Endodermal cell (in vitro differentiated cells): ENCODE measurements around the gene CYP2W1. TPM values are rescaled to one million over a fixed set of nuclear protein-coding genes. Genes with fewer than 3 reads are reported as not detected.

ENCODE experiments used
- DNase-seq: peaks from one replicate; pipeline ENCODE4 v3.0.0-alpha.2; 2017
- H3K27ac ChIP-seq: 2 replicates; pipeline ENCODE4 v1.5.1; 2013; ENCODE audit warnings: mild to moderate bottlenecking, low read depth, low read length, moderate library complexity
- H3K27me3 ChIP-seq: 2 replicates; pipeline ENCODE4 v1.6.1; 2013; ENCODE audit warnings: mild to moderate bottlenecking, low read length, moderate library complexity; ENCODE audit not compliant: insufficient read depth, control insufficient read depth, poor library complexity, severe bottlenecking
- H3K36me3 ChIP-seq: 2 replicates; pipeline ENCODE4 v1.7.0; 2013; ENCODE audit warnings: mild to moderate bottlenecking, low read length, moderate library complexity; ENCODE audit not compliant: control insufficient read depth, insufficient read depth
- H3K4me1 ChIP-seq: one replicate; pipeline ENCODE4 v1.7.0; 2013; ENCODE audit warnings: low read length; ENCODE audit not compliant: control insufficient read depth, insufficient read depth
- H3K4me3 ChIP-seq: 2 replicates; pipeline ENCODE4 v1.5.1; 2013; ENCODE audit warnings: mild to moderate bottlenecking, low read length, moderate library complexity
- H3K9ac ChIP-seq: 2 replicates; pipeline ENCODE4 v1.6.1; 2013; ENCODE audit warnings: mild to moderate bottlenecking, low read length, moderate library complexity; ENCODE audit not compliant: poor library complexity, severe bottlenecking; ENCODE audit errors: extremely low read depth
- H3K9me3 ChIP-seq: 2 replicates; pipeline ENCODE4 v1.6.1; 2013; ENCODE audit warnings: mild to moderate bottlenecking, low read length, moderate library complexity; ENCODE audit not compliant: control insufficient read depth
- H3K27ac Mint-ChIP-seq: 2 replicates; pipeline ENCODE4 v1.8.0; 2020; ENCODE audit warnings: mixed read lengths
- H3K27me3 Mint-ChIP-seq: 2 replicates; pipeline ENCODE4 v1.8.0; 2021; ENCODE audit warnings: mild to moderate bottlenecking, mixed read lengths; ENCODE audit not compliant: insufficient read depth
- H3K36me3 Mint-ChIP-seq: 2 replicates; pipeline ENCODE4 v1.8.0; 2020; ENCODE audit warnings: low read depth, mixed read lengths
- H3K4me1 Mint-ChIP-seq: 2 replicates; pipeline ENCODE4 v1.8.0; 2020; ENCODE audit warnings: mixed read lengths
- H3K4me3 Mint-ChIP-seq: 2 replicates; pipeline ENCODE4 v1.8.0; 2020; ENCODE audit warnings: mild to moderate bottlenecking, moderate library complexity, mixed read lengths
- H3K9me3 Mint-ChIP-seq: 2 replicates; pipeline ENCODE4 v1.8.0; 2020; ENCODE audit warnings: mild to moderate bottlenecking, mixed read lengths
- CTCF ChIP-seq: fragments of 200-600 bp; sonication (generic); conservative IDR thresholded peaks from 2 replicates; pipeline ENCODE4 v1.5.0; 2021; ENCODE audit warnings: antibody characterized with exemption, mild to moderate bottlenecking
- WGBS, 2 experiments: methylation state at CpG; one replicate each; pipeline versions ENCODE4 v1.1.5 to v1.1.7; 2013; ENCODE audit warnings: missing lambda C conversion rate in 2 of 2, mixed read lengths in 1 of 2; ENCODE audit not compliant: insufficient coverage in 1 of 2, insufficient read length in 1 of 2; 5-methylcytosine and 5-hydroxymethylcytosine counted together
- total RNA-seq, 2 donors: library from RNA; stranded (reverse); fragmentation: NEBNext Ultra II Directional in 1 of 2; extraction: Animal tissue kit (Norgen Biotek cat#: 25700) in 1 of 2; gene quantifications; 2 replicates in 1 of 2; 3 replicates in 1 of 2; pipeline ENCODE4 v1.2.1, GENCODE V29; 2021

The CYP2W1 gene
- total RNA-seq, 2 donors from 2014 or later, result not detected

GRCh38 chr7:996079-996872 lies 13.3 kb downstream of the CYP2W1 start:
- DNase-seq, result no peak
- H3K4me1 ChIP-seq, result no peaks in the 10 kb centered on the region
- no peak for TF ChIP-seq CTCF
- H3K27me3 ChIP-seq, result no peaks in the 10 kb centered on the region
- peaks cover 7% of the 10 kb centered on the region for H3K36me3 Mint-ChIP-seq
- no peaks in the 10 kb centered on the region for H3K9me3 Mint-ChIP-seq
- no peaks in the 10 kb centered on the region for H3K27me3 Mint-ChIP-seq
- no peak overlapping the region for H3K4me3 ChIP-seq
- WGBS, 2 experiments, result 95 to 97% methylated on average over 27 to 38 of the region's 38 CpGs
- H3K27ac ChIP-seq, result no peak overlapping the region
- no peak overlapping the region for H3K27ac Mint-ChIP-seq
- no peaks in the 10 kb centered on the region for H3K4me1 Mint-ChIP-seq
- peaks cover 9% of the 10 kb centered on the region for H3K36me3 ChIP-seq
- H3K9ac ChIP-seq, result no peak overlapping the region
- H3K9me3 ChIP-seq, result no peaks in the 10 kb centered on the region
- H3K4me3 Mint-ChIP-seq, result no peak overlapping the region

- Mint-ChIP-seq H3K9me3 (no peaks in the 10 kb centered on the region), H3K4me3 (no peak overlapping the region), H3K27ac (no peak overlapping the region), H3K36me3 (peaks cover 7% of the 10 kb centered on the region), H3K4me1 (no peaks in the 10 kb centered on the region), H3K27me3 (no peaks in the 10 kb centered on the region)
- H3K27ac ChIP-seq, result no peak overlapping the region
- H3K4me1 ChIP-seq, result no peaks in the 10 kb centered on the region
- H3K9ac ChIP-seq, result no peak overlapping the region
- no peaks in the 10 kb centered on the region for H3K9me3 ChIP-seq
- no peaks in the 10 kb centered on the region for H3K27me3 ChIP-seq
- H3K4me3 ChIP-seq, result no peak overlapping the region
- TF ChIP-seq CTCF, result peak; percentile 43
- H3K36me3 ChIP-seq, result peaks cover 9% of the 10 kb centered on the region
- WGBS, 2 experiments, result 89 to 91% methylated on average over 36 to 45 of the region's 45 CpGs
- DNase-seq, result peak; percentile 75
Observed at GRCh38 chr7:997404-998395, 14.7 kb downstream of the CYP2W1 start.

GRCh38 chr7:999149-999879 lies 16.3 kb downstream of the CYP2W1 start:
- no peak for DNase-seq
- Mint-ChIP-seq H3K36me3 (peaks cover 7% of the 10 kb centered on the region), H3K4me3 (no peak overlapping the region), H3K27ac (no peak overlapping the region), H3K27me3 (no peaks in the 10 kb centered on the region), H3K4me1 (no peaks in the 10 kb centered on the region), H3K9me3 (no peaks in the 10 kb centered on the region)
- H3K9ac ChIP-seq, result no peak overlapping the region
- H3K4me3 ChIP-seq, result no peak overlapping the region
- H3K36me3 ChIP-seq, result peaks cover 9% of the 10 kb centered on the region
- no peak for TF ChIP-seq CTCF
- peak overlapping the region; percentile 60 for H3K27ac ChIP-seq
- no peaks in the 10 kb centered on the region for H3K27me3 ChIP-seq
- 88 to 91% methylated on average over 11 to 28 of the region's 28 CpGs for WGBS, 2 experiments
- H3K9me3 ChIP-seq, result no peaks in the 10 kb centered on the region
- no peaks in the 10 kb centered on the region for H3K4me1 ChIP-seq
